Body of pancreas (tissue), 4 donors: ENCODE measurements around the gene MAP1A. TPM values are rescaled to one million over a fixed set of nuclear protein-coding genes. Genes with fewer than 3 reads are reported as not detected.

Experiments used
- ATAC-seq: fragments of 150-250 bp; one replicate; pipeline ENCODE4 v1.9.1; 2016
- DNase-seq, 4 donors: peaks; one replicate each; pipeline ENCODE4 v3.0.0-alpha.2; 2019
- H3K27ac ChIP-seq, 4 donors: fragments of 200-600 bp; sonication (generic); 1 replicate in 3 of 4; 2 replicates in 1 of 4; pipeline versions ENCODE4 v1.5.1 to v1.6.1; 2016 to 2019; ENCODE audit warnings: mild to moderate bottlenecking in 1 of 4, mixed read lengths in 1 of 4, moderate library complexity in 1 of 4
- H3K27me3 ChIP-seq, 2 donors: fragments of 200-600 bp; sonication (generic); one replicate each; pipeline ENCODE4 v1.6.0; 2016; ENCODE audit warnings: mild to moderate bottlenecking in 1 of 2
- H3K36me3 ChIP-seq, 2 donors: fragments of 200-600 bp; sonication (generic); replicated peaks in 1 of 2; 2 replicates each; pipeline ENCODE4 v1.5.1; 2016; ENCODE audit warnings: low read depth in 2 of 2; ENCODE audit not compliant: insufficient read depth in 1 of 2
- H3K4me1 ChIP-seq: fragments of 200-600 bp; sonication (generic); one replicate; pipeline ENCODE4 v1.6.0; 2016
- H3K4me3 ChIP-seq, 2 donors: fragments of 200-600 bp; sonication (generic); 1 replicate in 1 of 2; 2 replicates in 1 of 2; pipeline ENCODE4 v1.5.1; 2016 to 2019
- H3K9me3 ChIP-seq, 3 donors: fragments of 200-600 bp; sonication (generic); 1 replicate in 2 of 3; 2 replicates in 1 of 3; pipeline ENCODE4 v1.5.1; 2016
- CTCF ChIP-seq, 7 experiments: fragments of 450-650 bp in 4 of 7; fragments of 200-600 bp in 3 of 7; sonication (generic) in 3 of 7; IDR thresholded peaks; one replicate each; pipeline ENCODE4 v1.5.1; 2016 to 2019; ENCODE audit warnings: antibody characterized with exemption in 7 of 7
- POLR2A ChIP-seq, 3 donors: fragments of 450-650 bp; IDR thresholded peaks; one replicate each; pipeline ENCODE4 v1.6.1; 2016; ENCODE audit warnings: antibody characterized with exemption in 3 of 3, mild to moderate bottlenecking in 2 of 3
- WGBS, 2 donors: methylation state at CpG; one replicate each; pipeline ENCODE4 v1.1.5; 2017; 5-methylcytosine and 5-hydroxymethylcytosine counted together
- intact Hi-C: fragments of 100-400 bp; cut with DNase I; formaldehyde crosslinking; loops from one replicate; pipeline ENCODE4 v1.15.1; 2023
- total RNA-seq, 2 donors: library from RNA; depleted of rRNA; stranded (reverse); fragments of >200 nt; gene quantifications; one replicate each; pipeline ENCODE4 v1.1.0, GENCODE V29; 2016

MAP1A gene
- total RNA-seq, 2 donors from 2014 or later, result 3.1 to 4.0 TPM

DNA sequence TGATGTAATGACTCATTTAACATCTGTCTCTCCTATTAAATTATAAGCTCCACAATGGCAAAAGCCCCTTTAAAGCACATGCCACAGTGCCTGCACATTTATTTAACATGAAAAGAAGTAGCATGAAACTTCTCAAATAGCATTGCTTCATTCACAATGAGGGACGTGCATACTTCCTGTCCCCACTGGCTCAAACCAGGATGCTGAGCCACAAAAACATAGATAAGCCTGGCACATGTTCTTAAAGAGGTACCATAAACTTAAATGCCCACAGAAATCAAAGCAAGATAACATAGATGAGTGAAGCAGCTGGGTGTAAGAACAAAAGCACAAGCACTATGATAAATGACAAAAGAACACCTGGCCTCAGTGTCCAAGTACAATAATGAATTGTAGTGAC is 28.2 kb upstream of the MAP1A start:
- Histone ChIP-seq H3K4me1 (peaks cover 13% of the 10 kb centered on the region), H3K27ac (no peak overlapping the region), H3K9me3 (no peaks in the 10 kb centered on the region), H3K36me3 (no peaks in the 10 kb centered on the region), H3K4me3 (no peak overlapping the region), H3K27me3 (no peaks in the 10 kb centered on the region)
- DNase-seq (no peak), ATAC-seq (no peak)
- 0 to 21% methylated on average over 1 of the region's 1 CpG for WGBS, 2 donors
- no peak for TF ChIP-seq POLR2A (IDR thresholded peaks at IDR 0.05)
- no peak for TF ChIP-seq CTCF (IDR thresholded peaks at IDR 0.05)
- intact Hi-C loops, result no loop called here

- H3K27ac ChIP-seq, result peak overlapping the region in 3 of 4 donors; percentile 46 to 84 (median 69)
- no peaks in the 10 kb centered on the region for H3K9me3 ChIP-seq
- ATAC-seq (no peak), DNase-seq (no peak)
- 5 to 6% methylated on average over 7 of the region's 7 CpGs for WGBS, 2 donors
- peak overlapping the region; percentile 69 to 92 for H3K4me3 ChIP-seq
- intact Hi-C loops, result no loop called here
- H3K36me3 ChIP-seq, result no peaks in the 10 kb centered on the region
- no peaks in the 10 kb centered on the region for H3K27me3 ChIP-seq
- no peak for TF ChIP-seq CTCF (IDR thresholded peaks at IDR 0.05)
- no peak for TF ChIP-seq POLR2A (IDR thresholded peaks at IDR 0.05)
- H3K4me1 ChIP-seq, result peaks cover 13% of the 10 kb centered on the region
Observed at GRCh38 chr15:43492266-43492665, 25.1 kb upstream of the MAP1A start.

- H3K4me1 ChIP-seq, result peaks cover 13% of the 10 kb centered on the region
- no peaks in the 10 kb centered on the region for H3K9me3 ChIP-seq
- DNase-seq, result peak; percentile 96 to 98 (median 97)
- peak; percentile 99 for ATAC-seq
- TF ChIP-seq CTCF (IDR thresholded peaks at IDR 0.05) (peak in 1 of 7 experiments; percentile 12), POLR2A (IDR thresholded peaks at IDR 0.05) (peak in 2 of 3 donors; percentile 51 to 73)
- no peaks in the 10 kb centered on the region for H3K36me3 ChIP-seq
- peak within 1 kb of the TSS; percentile 69 to 92 for H3K4me3 ChIP-seq
- H3K27ac ChIP-seq, result peak within 1 kb of the TSS; percentile 46 to 84 (median 76)
- H3K27me3 ChIP-seq, result no peaks in the 10 kb centered on the region
- intact Hi-C loops, result no loop called here
- WGBS, 2 donors, result 0 to 1% methylated on average over 40 to 54 of the region's 54 CpGs
Observed at GRCh38 chr15:43492673-43493601, 24.5 kb upstream of the MAP1A start, which contains the start of gene TP53BP1. TP53BP1 (minus strand) TSS chr15:43493156; CDS start chr15:43493043, 113 bp downstream.

DNA sequence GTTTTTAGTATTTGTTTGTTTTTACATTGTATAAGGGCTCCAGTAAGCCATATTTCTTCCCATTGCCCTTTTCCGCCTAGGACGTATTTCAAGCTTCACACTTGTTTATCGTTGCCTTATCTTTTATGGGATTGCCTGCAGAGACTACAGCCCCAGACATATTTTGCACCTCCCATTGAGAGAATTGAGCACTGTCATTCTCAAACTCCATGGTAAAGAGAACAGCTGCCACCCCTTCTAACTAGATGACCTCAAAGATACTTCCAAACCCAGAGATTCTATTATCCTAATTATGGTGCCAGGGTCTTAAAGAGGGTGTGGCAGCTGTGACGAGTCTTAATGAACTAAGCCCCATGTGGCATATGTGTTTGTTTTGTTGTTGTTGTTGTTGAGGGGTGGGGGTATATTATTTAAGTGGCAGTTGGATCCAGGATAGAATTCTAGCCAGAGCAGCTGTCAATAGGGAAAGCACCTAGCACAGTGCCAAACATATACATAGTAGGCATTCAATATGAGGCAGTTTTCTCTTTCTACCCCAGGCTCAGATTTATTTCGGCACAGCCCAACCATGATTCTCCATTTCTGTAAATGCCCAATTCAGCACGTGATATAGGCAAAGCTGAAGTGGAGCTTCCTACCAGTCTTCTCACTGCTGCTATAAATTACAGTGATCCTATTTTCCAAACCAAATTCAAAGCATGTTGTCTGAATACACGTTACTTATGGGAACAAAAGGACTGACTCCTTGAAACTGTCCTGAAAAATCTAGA is 23.5 kb upstream of the MAP1A start:
- H3K27ac ChIP-seq, result peak overlapping the region in 3 of 4 donors; percentile 69 to 84 (median 82)
- 56 to 64% methylated on average over 7 of the region's 7 CpGs for WGBS, 2 donors
- intact Hi-C loops, result no loop called here

More for the DNA sequence above, 23.5 kb upstream of the MAP1A start:
- Histone ChIP-seq H3K4me1 (peaks cover 13% of the 10 kb centered on the region), H3K9me3 (no peaks in the 10 kb centered on the region), H3K27me3 (no peaks in the 10 kb centered on the region), H3K36me3 (no peaks in the 10 kb centered on the region), H3K4me3 (no peak overlapping the region)
- TF ChIP-seq POLR2A (IDR thresholded peaks at IDR 0.05) (no peak), CTCF (IDR thresholded peaks at IDR 0.05) (no peak)
- DNase-seq, result no peak
- ATAC-seq, result no peak
